Activated naive CD4-positive, alpha-beta T cell treated with anti-CD3 and anti-CD28 coated beads, Interleukin-2, amount 10 ng/mL, durations not matched to agents 7 days and 5 days (primary cell): ENCODE results near the gene DVL2.

ENCODE experiments used
- CTCF ChIA-PET: fragments of 350-600 bp; sonication (Branson Sonifier 250); formaldehyde crosslinking; loops from one replicate; lab custom pipeline; 2021; ENCODE audit warnings: antibody characterized with exemption; lab: Charles Lee
- DNase-seq: peaks from one replicate; pipeline ENCODE4 v3.0.0-alpha.2; 2020
- H3K27ac Mint-ChIP-seq: one replicate; pipeline ENCODE4 v1.8.0; 2021; ENCODE audit warnings: mild to moderate bottlenecking, moderate library complexity, mixed read lengths
- H3K27me3 Mint-ChIP-seq: one replicate; pipeline ENCODE4 v1.8.0; 2021; ENCODE audit warnings: mild to moderate bottlenecking, mixed read lengths
- H3K36me3 Mint-ChIP-seq: one replicate; pipeline ENCODE4 v1.8.0; 2021; ENCODE audit warnings: mixed read lengths
- H3K4me1 Mint-ChIP-seq: one replicate; pipeline ENCODE4 v1.8.0; 2021; ENCODE audit warnings: mixed read lengths
- H3K4me3 Mint-ChIP-seq: one replicate; pipeline ENCODE4 v1.8.0; 2021; ENCODE audit warnings: mild to moderate bottlenecking, moderate library complexity, mixed read lengths
- H3K9me3 Mint-ChIP-seq: one replicate; pipeline ENCODE4 v1.8.0; 2021; ENCODE audit warnings: mixed read lengths

DVL2 gene

DNA sequence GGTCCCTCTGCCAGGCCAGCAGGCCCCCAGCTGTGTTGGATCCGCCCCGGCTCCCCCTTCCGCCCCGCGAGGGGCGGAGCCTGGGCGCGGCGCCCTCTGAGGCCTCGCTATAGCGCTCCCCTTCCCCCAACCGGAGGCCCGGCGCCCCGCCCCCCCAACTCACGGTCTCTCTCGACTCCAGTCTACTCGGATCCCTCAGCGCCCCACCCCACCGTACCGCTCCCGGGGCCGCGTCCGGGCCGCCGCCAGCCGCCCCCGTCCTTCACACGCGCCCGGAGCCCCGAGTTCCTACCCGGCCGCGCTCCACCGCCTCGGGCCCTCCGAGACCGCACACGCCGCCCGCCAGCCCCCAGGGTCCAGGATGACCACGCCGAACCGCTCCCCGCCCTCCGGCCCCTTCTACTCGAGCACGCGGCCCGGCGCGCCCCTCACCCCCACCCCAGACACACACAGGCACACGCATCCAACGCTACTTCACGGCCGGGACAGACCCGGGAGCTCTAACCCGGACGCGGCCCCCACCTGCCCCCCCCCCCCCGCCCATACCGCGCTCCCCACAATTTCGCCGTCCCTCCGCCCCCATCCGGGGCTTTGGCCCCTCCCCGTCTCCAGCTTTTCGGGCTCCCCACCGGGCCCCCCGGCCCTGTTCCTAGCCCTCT lies 3.6 kb upstream of the DVL2 start:
- CTCF ChIA-PET, result interaction anchor here (1.5 to 2.3 kb wide), 2 partner anchors 17 to 58 kb away, joined by 3 to 10 read pairs; partner anchors contain the start of gene ACADVL
- Mint-ChIP-seq H3K4me3 (peak overlapping the region; percentile 94), H3K36me3 (peaks cover 64% of the 10 kb centered on the region), H3K27me3 (no peaks in the 10 kb centered on the region), H3K4me1 (peaks cover 71% of the 10 kb centered on the region), H3K9me3 (no peaks in the 10 kb centered on the region), H3K27ac (peak overlapping the region; percentile 98)
- peak; percentile 86 for DNase-seq

DNA sequence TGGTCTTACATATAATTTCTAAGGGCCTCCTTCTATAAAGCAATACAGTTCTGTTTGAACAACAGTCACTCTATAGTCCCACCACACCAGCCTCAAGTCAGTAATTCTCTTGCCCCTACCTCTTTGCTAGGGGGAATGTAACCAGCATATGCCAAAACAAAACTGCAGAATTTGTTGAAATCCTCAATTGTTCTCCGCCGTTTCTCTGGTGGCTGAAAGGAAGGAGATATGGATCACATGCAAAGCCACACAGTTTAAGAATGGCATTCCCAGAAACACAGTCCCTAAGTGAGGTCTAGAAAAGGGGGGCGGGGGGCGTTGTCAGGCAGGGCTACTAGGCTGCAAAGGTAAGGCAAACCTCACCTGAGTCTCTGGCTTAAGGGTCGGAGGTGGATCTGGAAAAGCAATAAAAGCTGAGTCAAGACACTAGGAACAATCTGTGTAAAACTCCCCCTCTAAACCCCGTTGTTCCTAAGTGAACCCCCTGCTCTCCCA lies 3.0 kb upstream of the DVL2 start:
- peak overlapping the region; percentile 94 for H3K4me3 Mint-ChIP-seq
- DNase-seq, result no peak
- peak overlapping the region; percentile 98 for H3K27ac Mint-ChIP-seq
- CTCF ChIA-PET, result interaction anchor here (2.3 kb wide), 1 partner anchor 16 kb away, joined by 10 read pairs; the partner anchor contains the start of gene ACADVL
- peaks cover 62% of the 10 kb centered on the region for H3K36me3 Mint-ChIP-seq
- H3K9me3 Mint-ChIP-seq, result no peaks in the 10 kb centered on the region
- peaks cover 73% of the 10 kb centered on the region for H3K4me1 Mint-ChIP-seq
- no peaks in the 10 kb centered on the region for H3K27me3 Mint-ChIP-seq

DNA sequence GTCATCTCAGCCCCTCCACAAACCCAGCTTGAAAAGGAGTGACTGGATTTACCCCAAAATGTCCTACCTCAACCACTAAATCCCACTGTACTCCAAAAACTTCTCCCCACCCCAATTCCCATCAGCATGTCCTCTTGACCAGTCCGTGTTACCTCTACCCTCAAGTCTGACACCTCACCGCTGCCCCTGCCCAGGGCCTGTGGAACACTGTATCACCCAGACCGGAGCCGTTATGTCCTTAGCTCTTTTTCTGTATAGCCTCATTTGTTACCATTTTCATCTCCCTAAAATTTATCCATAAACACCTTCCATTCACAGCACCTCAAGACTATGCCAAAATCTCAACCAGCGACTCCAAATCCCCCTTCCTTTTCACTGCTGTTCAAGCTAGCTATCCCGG lies 2.5 kb upstream of the DVL2 start:
- Mint-ChIP-seq H3K27ac (peak overlapping the region; percentile 98), H3K36me3 (peaks cover 62% of the 10 kb centered on the region), H3K4me3 (peak overlapping the region; percentile 94), H3K27me3 (no peaks in the 10 kb centered on the region), H3K4me1 (peaks cover 73% of the 10 kb centered on the region), H3K9me3 (no peaks in the 10 kb centered on the region)
- CTCF ChIA-PET, result interaction anchor here (1.1 to 2.3 kb wide), 2 partner anchors 16 kb away, joined by 3 to 10 read pairs; partner anchors contain the start of gene ACADVL
- DNase-seq, result no peak

DNA sequence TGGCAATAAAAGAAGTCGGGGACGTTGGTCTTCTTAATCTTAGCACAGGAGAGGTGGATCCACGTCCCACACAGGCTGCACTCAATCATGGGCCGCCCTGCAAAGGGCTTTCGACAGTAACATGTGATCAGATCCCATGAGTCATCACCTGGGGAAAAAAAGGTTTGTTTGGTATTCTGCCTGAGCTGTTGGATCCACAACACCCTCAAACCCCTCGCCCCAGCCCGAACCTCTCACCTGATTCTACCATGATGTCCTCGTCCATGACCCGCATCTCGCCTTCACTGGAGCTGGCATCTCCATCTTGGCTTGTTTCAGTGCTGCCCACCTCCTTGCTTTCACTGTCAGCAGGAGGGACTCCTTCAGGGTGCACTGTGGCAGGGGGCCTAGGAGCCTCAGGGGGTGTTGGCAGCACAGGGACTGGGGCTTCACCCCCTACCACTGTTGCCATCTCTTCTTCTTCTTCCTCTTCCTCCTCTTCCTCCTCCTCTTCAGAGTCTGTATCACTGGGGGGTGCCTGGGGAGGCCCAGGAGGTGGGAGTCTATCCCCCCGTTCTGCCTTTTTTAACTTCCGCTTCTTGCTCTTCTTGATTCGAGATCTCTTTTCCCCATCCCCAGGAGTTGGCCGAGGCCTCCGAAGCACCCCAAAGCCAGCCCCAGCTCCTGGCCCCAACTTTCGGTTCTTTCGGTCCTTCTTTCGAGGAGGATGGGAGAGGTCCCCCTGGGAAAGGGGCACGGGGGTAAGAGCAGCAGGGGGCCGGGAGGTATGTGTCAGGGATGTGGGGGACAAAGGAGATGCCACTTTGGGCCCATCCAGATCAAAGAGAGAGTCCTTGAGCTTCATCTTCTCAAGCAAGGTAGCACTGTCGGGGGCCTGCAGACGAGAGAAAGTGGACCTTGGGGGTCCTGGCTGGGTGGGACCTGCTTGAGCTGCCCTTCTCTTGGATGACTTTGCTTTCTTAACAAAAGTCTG lies 1.7 kb upstream of the DVL2 start:
- H3K36me3 Mint-ChIP-seq, result peaks cover 54% of the 10 kb centered on the region
- H3K4me3 Mint-ChIP-seq, result peak overlapping the region; percentile 98
- CTCF ChIA-PET, result interaction anchor here (0.8 to 1.1 kb wide), 3 partner anchors 15 to 60 kb away, joined by 3 read pairs; no protein-coding TSS in a partner anchor
- H3K9me3 Mint-ChIP-seq, result no peaks in the 10 kb centered on the region
- H3K27ac Mint-ChIP-seq, result peak overlapping the region; percentile 88
- H3K4me1 Mint-ChIP-seq, result peaks cover 65% of the 10 kb centered on the region
- no peaks in the 10 kb centered on the region for H3K27me3 Mint-ChIP-seq
- no peak for DNase-seq

DNA sequence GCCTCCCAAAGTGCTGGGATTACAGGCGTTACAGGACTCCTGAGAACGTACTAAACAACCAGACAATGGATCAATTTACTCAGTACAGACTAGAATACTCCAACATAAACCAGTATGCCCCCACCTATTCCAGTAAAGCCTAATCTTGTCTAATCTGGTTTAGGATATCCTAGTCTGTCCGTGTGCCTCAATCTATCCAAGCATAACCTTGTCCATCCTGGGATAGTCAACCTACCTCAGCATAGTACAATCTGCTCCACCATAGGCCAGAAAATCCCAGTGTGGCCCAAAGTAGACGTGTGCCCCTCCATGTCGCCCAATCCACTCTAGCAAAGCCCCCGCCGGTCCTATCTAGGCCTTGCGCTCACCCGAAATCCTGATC lies 625 bp downstream of the DVL2 start:
- no peak for DNase-seq
- H3K4me3 Mint-ChIP-seq, result peak overlapping the region; percentile 98
- H3K36me3 Mint-ChIP-seq, result peaks cover 59% of the 10 kb centered on the region
- CTCF ChIA-PET, result interaction anchor here (1.0 kb wide), 1 partner anchor 19 kb away, joined by 4 read pairs; no protein-coding TSS in a partner anchor
- peaks cover 51% of the 10 kb centered on the region for H3K4me1 Mint-ChIP-seq
- peak overlapping the region; percentile 88 for H3K27ac Mint-ChIP-seq
- no peaks in the 10 kb centered on the region for H3K9me3 Mint-ChIP-seq
- H3K27me3 Mint-ChIP-seq, result no peaks in the 10 kb centered on the region

DNA sequence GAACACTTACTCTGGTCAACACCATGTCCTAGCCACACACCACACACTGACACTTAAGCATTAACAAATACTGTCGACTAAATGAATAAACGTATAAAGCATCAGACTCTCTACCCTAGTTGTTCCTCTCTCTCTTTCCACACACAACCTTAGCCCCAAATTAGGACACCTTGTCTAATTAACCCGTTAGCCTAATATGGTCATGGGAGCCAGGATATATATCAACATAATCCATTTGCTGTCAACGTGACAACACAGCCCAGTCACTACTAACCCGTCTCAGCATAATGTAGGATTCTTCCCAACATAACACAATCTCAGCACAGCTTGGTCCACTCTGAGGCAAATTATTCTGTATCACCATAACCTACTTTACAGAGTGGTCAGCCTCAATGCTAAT lies 2.2 kb downstream of the DVL2 start:
- Mint-ChIP-seq H3K27me3 (no peaks in the 10 kb centered on the region), H3K27ac (no peak overlapping the region), H3K4me1 (peaks cover 50% of the 10 kb centered on the region), H3K36me3 (peaks cover 61% of the 10 kb centered on the region), H3K4me3 (peak overlapping the region; percentile 98), H3K9me3 (no peaks in the 10 kb centered on the region)
- DNase-seq, result no peak
- CTCF ChIA-PET, result no interaction called here

DNA sequence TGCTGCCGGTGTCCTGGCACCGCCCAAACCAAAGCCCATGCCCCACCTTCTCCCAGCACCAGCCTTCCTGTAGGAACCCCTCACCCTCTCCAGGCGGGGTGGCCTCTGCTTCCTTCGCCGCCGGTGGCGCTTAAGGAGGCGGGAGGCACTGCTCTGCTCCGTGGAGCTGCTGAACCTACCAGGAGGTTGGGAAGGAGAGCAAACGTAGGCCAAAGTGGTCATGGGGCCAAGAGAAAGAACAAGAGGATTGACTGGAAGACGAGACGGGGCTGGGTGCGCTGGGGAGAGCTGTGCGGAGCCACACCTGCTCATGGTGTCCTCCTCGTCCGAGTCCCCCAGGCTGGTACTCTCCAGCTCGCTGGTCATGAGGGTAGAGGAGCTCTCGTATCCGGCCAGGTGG lies 4.8 kb downstream of the DVL2 start:
- Mint-ChIP-seq H3K4me3 (no peak overlapping the region), H3K9me3 (no peaks in the 10 kb centered on the region), H3K27ac (no peak overlapping the region), H3K27me3 (no peaks in the 10 kb centered on the region), H3K4me1 (peaks cover 24% of the 10 kb centered on the region), H3K36me3 (peaks cover 45% of the 10 kb centered on the region)
- no peak for DNase-seq
- CTCF ChIA-PET, result interaction anchor here (1.5 kb wide), 1 partner anchor 9 kb away, joined by 5 read pairs; no protein-coding TSS in a partner anchor

DNA sequence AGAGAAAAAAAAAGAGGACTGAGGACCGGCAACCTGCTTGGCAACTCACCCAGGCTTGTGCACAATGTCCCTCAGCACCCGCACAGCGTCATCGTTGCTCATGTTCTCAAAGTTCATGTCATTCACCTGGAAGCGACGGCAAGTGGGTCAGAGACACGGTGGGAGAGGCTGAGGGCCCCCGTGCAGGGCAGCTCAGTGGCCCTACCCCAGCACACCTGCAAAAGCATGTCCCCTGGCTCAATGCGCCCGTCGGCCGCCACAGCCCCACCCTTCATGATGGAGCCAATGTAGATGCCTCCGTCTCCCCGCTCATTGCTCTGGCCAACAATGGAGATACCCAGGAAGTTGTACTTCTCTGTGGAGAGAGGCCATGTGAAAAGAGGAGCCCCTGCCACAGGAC lies 5.4 kb downstream of the DVL2 start:
- DNase-seq, result no peak
- H3K27me3 Mint-ChIP-seq, result no peaks in the 10 kb centered on the region
- CTCF ChIA-PET, result no interaction called here
- peaks cover 22% of the 10 kb centered on the region for H3K4me1 Mint-ChIP-seq
- H3K36me3 Mint-ChIP-seq, result peaks cover 45% of the 10 kb centered on the region
- no peak overlapping the region for H3K4me3 Mint-ChIP-seq
- H3K9me3 Mint-ChIP-seq, result no peaks in the 10 kb centered on the region
- no peak overlapping the region for H3K27ac Mint-ChIP-seq

DNA sequence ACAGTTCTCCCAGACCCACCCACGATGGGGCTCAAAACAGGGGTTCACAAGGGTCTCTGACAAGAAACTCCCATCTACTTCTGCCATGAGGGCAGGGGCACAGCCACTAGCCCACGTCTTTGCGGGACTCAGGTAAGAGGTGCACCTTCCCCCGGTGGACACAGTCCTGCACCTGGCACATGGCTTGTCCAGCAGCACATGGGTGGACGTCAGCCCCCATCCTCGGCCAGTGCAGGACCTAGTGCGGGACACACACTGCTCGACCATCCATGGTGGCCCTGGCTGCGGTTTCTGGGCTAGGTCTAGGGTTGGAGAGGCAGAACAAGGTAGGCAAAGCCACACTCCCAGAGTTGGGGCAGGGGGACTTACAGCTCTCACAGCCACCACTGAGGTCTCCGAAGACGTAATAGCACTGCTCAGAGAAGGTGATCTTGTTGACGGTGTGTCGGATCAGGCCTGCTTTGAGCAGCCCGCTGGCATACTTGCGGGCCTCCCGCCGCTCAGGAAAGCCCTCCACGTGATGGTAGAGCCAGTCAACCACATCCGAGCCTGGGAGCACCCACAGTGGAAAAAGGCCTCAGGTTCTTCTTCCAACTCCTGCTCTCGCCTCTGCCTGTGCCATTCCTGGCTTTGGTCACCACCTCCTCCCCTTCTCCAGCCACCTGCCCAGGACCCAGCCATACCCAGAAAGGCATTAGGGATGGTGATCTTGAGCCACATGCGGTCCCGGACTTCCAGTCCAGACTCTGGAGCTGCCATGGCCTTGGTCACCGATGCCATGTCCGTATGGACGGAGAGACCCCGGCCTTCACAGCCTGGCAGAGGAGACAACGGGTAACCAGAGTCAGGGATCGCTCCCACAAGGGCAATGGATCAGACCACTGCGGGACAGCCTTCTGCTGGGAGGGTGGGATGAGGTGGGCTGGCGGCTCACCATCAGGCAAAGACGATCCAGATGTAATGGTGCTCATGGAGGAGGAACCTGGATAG lies 7.3 kb downstream of the DVL2 start:
- no peak for DNase-seq
- Mint-ChIP-seq H3K4me3 (no peak overlapping the region), H3K9me3 (no peaks in the 10 kb centered on the region), H3K27me3 (no peaks in the 10 kb centered on the region), H3K4me1 (peaks cover 6% of the 10 kb centered on the region), H3K27ac (no peak overlapping the region), H3K36me3 (peaks cover 53% of the 10 kb centered on the region)
- CTCF ChIA-PET, result no interaction called here

DNA sequence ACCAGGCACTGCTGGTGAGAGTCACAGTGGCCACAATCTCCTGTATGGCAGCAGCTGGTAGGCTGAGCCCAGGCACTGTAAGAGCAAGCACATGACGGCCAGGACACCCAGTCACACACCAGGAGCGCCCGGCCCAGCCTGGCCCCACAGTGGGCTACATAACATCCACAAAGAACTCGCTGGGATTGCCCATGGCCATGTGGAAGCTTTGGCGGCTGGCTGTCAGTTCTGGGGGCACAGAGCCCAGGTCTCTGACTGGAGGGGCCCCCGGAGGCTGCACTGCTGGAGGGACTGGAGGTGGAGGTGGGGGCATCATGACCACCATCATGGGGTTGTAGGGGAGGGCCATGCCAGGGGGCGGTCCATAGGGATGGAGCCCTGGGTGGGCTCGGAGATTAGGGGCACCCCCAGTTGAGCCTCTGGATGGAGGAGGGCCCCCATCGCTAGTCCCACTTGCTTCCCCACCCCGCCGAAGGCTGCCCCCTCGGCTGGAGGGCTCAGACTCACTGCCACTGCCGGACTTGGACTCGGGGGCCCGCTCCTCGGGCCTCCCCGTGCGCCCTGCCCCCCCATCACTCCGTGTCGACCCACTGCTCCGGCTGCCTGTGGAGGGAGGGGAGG lies 8.5 kb downstream of the DVL2 start:
- H3K4me3 Mint-ChIP-seq, result no peak overlapping the region
- peaks cover 56% of the 10 kb centered on the region for H3K36me3 Mint-ChIP-seq
- DNase-seq, result no peak
- no peaks in the 10 kb centered on the region for H3K9me3 Mint-ChIP-seq
- H3K27me3 Mint-ChIP-seq, result no peaks in the 10 kb centered on the region
- H3K27ac Mint-ChIP-seq, result no peak overlapping the region
- H3K4me1 Mint-ChIP-seq, result peaks cover 16% of the 10 kb centered on the region
- CTCF ChIA-PET, result no interaction called here

DNA sequence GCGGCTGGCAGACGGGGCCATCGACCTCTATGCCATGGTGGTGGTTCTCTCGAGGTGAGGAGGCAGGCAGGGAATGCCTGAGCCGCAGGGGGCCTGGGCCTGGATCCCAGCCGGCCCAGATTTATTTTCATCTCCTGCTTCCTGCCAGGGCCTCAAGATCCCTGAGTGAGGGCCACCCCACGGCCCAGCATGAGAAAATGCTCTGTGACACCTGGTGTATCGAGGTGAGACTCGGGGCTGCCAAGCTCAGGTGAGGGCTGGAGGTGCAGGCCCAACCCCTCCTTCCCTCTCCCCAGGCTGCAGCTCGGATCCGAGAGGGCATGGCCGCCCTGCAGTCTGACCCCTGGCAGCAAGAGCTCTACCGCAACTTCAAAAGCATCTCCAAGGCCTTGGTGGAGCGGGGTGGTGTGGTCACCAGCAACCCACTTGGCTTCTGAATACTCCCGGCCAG lies 9.6 kb downstream of the DVL2 start:
- H3K27ac Mint-ChIP-seq, result no peak overlapping the region
- H3K36me3 Mint-ChIP-seq, result peaks cover 49% of the 10 kb centered on the region

DNA sequence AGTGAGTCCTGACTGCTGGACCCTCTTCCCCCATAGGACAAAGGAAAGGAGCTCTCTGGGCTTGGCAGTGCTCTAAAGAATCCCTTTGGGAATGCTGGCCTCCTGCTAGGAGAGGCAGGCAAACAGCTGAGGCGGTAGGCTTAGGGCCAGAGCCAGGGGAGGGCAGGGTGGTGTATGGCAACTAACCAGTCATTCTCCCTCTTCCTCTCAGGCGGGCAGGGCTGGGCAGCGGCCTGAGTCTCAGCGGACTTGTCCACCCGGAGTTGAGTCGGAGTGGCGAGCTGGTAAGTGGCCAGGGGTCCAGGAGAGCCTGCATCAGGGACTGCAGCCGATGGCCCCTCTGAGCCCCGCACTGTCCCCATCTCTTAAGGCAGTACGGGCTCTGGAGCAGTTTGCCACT lies 10.2 kb downstream of the DVL2 start:
- Mint-ChIP-seq H3K4me3 (no peak overlapping the region), H3K27ac (no peak overlapping the region), H3K36me3 (peaks cover 45% of the 10 kb centered on the region), H3K27me3 (peaks cover 4% of the 10 kb centered on the region), H3K9me3 (no peaks in the 10 kb centered on the region), H3K4me1 (peaks cover 31% of the 10 kb centered on the region)
- DNase-seq, result no peak
- CTCF ChIA-PET, result no interaction called here

More for the DNA sequence above, 9.6 kb downstream of the DVL2 start:
- no peak for DNase-seq
- Mint-ChIP-seq H3K4me3 (no peak overlapping the region), H3K27me3 (peaks cover under 1% of the 10 kb centered on the region), H3K9me3 (no peaks in the 10 kb centered on the region), H3K4me1 (peaks cover 25% of the 10 kb centered on the region)
- CTCF ChIA-PET, result no interaction called here

DNA sequence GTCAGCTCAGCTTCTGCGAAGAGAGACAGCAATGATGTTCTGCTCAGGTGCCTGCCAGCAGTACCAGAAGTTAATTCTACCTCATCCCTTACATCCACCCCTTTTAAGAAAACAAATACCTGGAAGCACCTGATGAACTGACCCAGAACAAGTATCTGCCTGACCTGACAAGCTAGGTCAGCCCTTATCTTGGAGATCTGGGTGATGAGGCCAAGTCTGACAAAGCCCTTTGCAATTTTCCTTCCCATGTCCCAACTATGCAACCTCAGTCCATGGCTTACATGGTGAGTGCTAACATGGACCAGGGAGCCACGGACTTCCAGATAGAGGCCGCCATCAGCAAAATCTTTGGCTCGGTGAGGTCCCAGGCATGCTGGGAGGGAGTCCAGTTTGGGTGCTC lies 10.9 kb downstream of the DVL2 start:
- peaks cover 37% of the 10 kb centered on the region for H3K4me1 Mint-ChIP-seq
- peaks cover 41% of the 10 kb centered on the region for H3K36me3 Mint-ChIP-seq
- H3K4me3 Mint-ChIP-seq, result no peak overlapping the region
- H3K9me3 Mint-ChIP-seq, result no peaks in the 10 kb centered on the region
- DNase-seq, result no peak
- H3K27ac Mint-ChIP-seq, result no peak overlapping the region
- CTCF ChIA-PET, result interaction anchor here (0.5 kb wide), 1 partner anchor 169 kb away, joined by 3 read pairs; no protein-coding TSS in a partner anchor
- H3K27me3 Mint-ChIP-seq, result peaks cover 8% of the 10 kb centered on the region
